ENCODE measurements around the gene ATP2A2. TPM values are rescaled to one million over a fixed set of nuclear protein-coding genes. Genes with fewer than 3 reads are reported as not detected.

Gene ATP2A2
- polyA plus RNA-seq, 1 experiment: 139 TPM

GRCh38 chr12:110351119-110351518 lies 70.1 kb downstream of the ATP2A2 start:
- ChIA-PET CTCF (no interaction called here), POLR2A (no interaction called here)
- Histone ChIP-seq H3K27ac (ENCODE audit: low read depth, low read length) (no peak overlapping the region), H3K9me3 (ENCODE audit: control insufficient read depth, insufficient read depth, low read length) (no peaks in the 10 kb centered on the region), H3K27me3 (ENCODE audit: control insufficient read depth, insufficient read depth, low read length) (no peaks in the 10 kb centered on the region), H3K4me3 (ENCODE audit: low read depth, low read length) (no peak overlapping the region)
- TF ChIP-seq, protein P1, sequence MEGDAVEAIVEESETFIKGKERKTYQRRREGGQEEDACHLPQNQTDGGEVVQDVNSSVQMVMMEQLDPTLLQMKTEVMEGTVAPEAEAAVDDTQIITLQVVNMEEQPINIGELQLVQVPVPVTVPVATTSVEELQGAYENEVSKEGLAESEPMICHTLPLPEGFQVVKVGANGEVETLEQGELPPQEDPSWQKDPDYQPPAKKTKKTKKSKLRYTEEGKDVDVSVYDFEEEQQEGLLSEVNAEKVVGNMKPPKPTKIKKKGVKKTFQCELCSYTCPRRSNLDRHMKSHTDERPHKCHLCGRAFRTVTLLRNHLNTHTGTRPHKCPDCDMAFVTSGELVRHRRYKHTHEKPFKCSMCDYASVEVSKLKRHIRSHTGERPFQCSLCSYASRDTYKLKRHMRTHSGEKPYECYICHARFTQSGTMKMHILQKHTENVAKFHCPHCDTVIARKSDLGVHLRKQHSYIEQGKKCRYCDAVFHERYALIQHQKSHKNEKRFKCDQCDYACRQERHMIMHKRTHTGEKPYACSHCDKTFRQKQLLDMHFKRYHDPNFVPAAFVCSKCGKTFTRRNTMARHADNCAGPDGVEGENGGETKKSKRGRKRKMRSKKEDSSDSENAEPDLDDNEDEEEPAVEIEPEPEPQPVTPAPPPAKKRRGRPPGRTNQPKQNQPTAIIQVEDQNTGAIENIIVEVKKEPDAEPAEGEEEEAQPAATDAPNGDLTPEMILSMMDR (IDR thresholded peaks at IDR 0.05; ENCODE audit: low read depth, low read length): no peak
- no peak for DNase-seq (ENCODE audit: low read depth, low spot score)

DNA sequence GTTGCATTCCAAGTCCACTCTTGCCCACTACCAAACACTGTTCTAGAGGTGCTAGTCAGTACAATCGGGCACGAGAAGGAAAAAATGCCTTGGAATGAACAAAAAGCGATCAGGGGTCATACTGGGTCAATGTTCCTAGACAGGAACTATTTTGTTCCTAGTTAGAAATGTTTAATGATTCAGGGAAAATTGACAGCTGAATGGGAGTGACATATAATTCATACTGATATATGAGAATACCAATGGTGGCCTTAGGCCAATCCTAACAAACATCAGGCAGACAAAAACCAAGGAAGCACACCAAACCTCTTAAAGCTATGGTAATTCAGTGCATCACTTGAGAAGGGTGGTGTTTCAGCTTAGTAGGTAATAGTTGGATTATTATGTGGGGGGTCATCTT lies 71.4 kb downstream of the ATP2A2 start:
- no peaks in the 10 kb centered on the region for H3K27me3 ChIP-seq (ENCODE audit: control insufficient read depth, insufficient read depth, low read length)
- H3K4me3 ChIP-seq (ENCODE audit: low read depth, low read length): no peak overlapping the region
- POLR2A ChIA-PET: interaction anchor here (0.8 kb wide), 1 partner anchor 13 kb away, joined by 3 read pairs; no protein-coding TSS in a partner anchor
- DNase-seq (ENCODE audit: low read depth, low spot score): no peak
- TF ChIP-seq, protein P1 (IDR thresholded peaks at IDR 0.05; ENCODE audit: low read depth, low read length): no peak
- H3K27ac ChIP-seq (ENCODE audit: low read depth, low read length): no peak overlapping the region
- CTCF ChIA-PET: interaction anchor here (1.1 kb wide), 1 partner anchor 252 kb away, joined by 5 read pairs; no protein-coding TSS in a partner anchor
- no peaks in the 10 kb centered on the region for H3K9me3 ChIP-seq (ENCODE audit: control insufficient read depth, insufficient read depth, low read length)

- Histone ChIP-seq H3K27me3 (ENCODE audit: control insufficient read depth, insufficient read depth, low read length) (no peaks in the 10 kb centered on the region), H3K4me3 (ENCODE audit: low read depth, low read length) (no peak overlapping the region), H3K9me3 (ENCODE audit: control insufficient read depth, insufficient read depth, low read length) (no peaks in the 10 kb centered on the region), H3K27ac (ENCODE audit: low read depth, low read length) (no peak overlapping the region)
- POLR2A ChIA-PET: interaction anchor here (0.8 kb wide), 1 partner anchor 12 kb away, joined by 3 read pairs; no protein-coding TSS in a partner anchor
- TF ChIP-seq, protein P1 (IDR thresholded peaks at IDR 0.05; ENCODE audit: low read depth, low read length): no peak
- CTCF ChIA-PET: interaction anchor here (0.5 to 1.4 kb wide), 4 partner anchors 78 to 253 kb away, joined by 3 to 11 read pairs (median 5); no protein-coding TSS in a partner anchor
- DNase-seq (ENCODE audit: low read depth, low spot score): no peak
Measured at GRCh38 chr12:110353211-110353965, 72.3 kb downstream of the ATP2A2 start.

- ChIA-PET POLR2A (no interaction called here), CTCF (interaction anchor here (0.5 to 1.4 kb wide), 3 partner anchors 77 to 254 kb away, joined by 3 to 11 read pairs (median 8); no protein-coding TSS in a partner anchor)
- Histone ChIP-seq H3K27ac (ENCODE audit: low read depth, low read length) (peak overlapping the region; percentile 39), H3K4me3 (ENCODE audit: low read depth, low read length) (no peak overlapping the region), H3K27me3 (ENCODE audit: control insufficient read depth, insufficient read depth, low read length) (no peaks in the 10 kb centered on the region), H3K9me3 (ENCODE audit: control insufficient read depth, insufficient read depth, low read length) (no peaks in the 10 kb centered on the region)
- no peak for DNase-seq (ENCODE audit: low read depth, low spot score)
- TF ChIP-seq, protein P1 (IDR thresholded peaks at IDR 0.05; ENCODE audit: low read depth, low read length): no peak
Measured at GRCh38 chr12:110354172-110354780, 73.2 kb downstream of the ATP2A2 start.

GRCh38 chr12:110355073-110355472 lies 74.0 kb downstream of the ATP2A2 start:
- CTCF ChIA-PET: interaction anchor here (0.7 kb wide), 1 partner anchor 298 kb away, joined by 3 read pairs; no protein-coding TSS in a partner anchor
- POLR2A ChIA-PET: no interaction called here
- DNase-seq (ENCODE audit: low read depth, low spot score): no peak

More at GRCh38 chr12:110355073-110355472, 74.0 kb downstream of the ATP2A2 start:
- Histone ChIP-seq H3K9me3 (ENCODE audit: control insufficient read depth, insufficient read depth, low read length) (no peaks in the 10 kb centered on the region), H3K27me3 (ENCODE audit: control insufficient read depth, insufficient read depth, low read length) (no peaks in the 10 kb centered on the region), H3K27ac (ENCODE audit: low read depth, low read length) (peak overlapping the region; percentile 21), H3K4me3 (ENCODE audit: low read depth, low read length) (no peak overlapping the region)
- TF ChIP-seq, protein P1 (IDR thresholded peaks at IDR 0.05; ENCODE audit: low read depth, low read length): peak; percentile 27; the same call in 1 of the 2 replicates
